Activated T-helper 17 cell treated with anti-CD3 and anti-CD28 coated beads, Interleukin-2, amount 50 U/mL, for 72 hours (primary cell): Measurements from ENCODE around the gene NFYB. TPM values are rescaled to one million over a fixed set of nuclear protein-coding genes. Genes with fewer than 3 reads are reported as not detected.
A peak's percentile ranks its signal among the peaks of the same experiment; 100 is the strongest.
"Not testable (repeated sequence)": the region's sequence is repeated elsewhere in the genome, so short reads cannot be mapped to it uniquely, and the experiment has no call there.

ENCODE experiments used
- ATAC-seq: fragments of 150-1000 bp; cut with Tn5 transposase; replicated peaks from 2 replicates; pipeline ENCODE4 v1.10.0; 2021; ENCODE audit warnings: mild to moderate bottlenecking, moderate library complexity
- H3K27ac Mint-ChIP-seq: one replicate; pipeline ENCODE4 v1.8.0; 2022; ENCODE audit warnings: mixed read lengths
- H3K27me3 Mint-ChIP-seq: one replicate; pipeline ENCODE4 v1.8.0; 2022; ENCODE audit warnings: mixed read lengths
- H3K36me3 Mint-ChIP-seq: one replicate; pipeline ENCODE4 v1.8.0; 2022; ENCODE audit warnings: low read depth, mild to moderate bottlenecking, mixed read lengths
- H3K4me1 Mint-ChIP-seq: one replicate; pipeline ENCODE4 v1.8.0; 2022; ENCODE audit warnings: mixed read lengths
- H3K4me3 Mint-ChIP-seq: one replicate; pipeline ENCODE4 v1.8.0; 2022; ENCODE audit warnings: mild to moderate bottlenecking, mixed read lengths
- H3K9me3 Mint-ChIP-seq: one replicate; pipeline ENCODE4 v1.8.0; 2022; ENCODE audit warnings: mixed read lengths
- total RNA-seq, 2 donors: library from RNA; stranded (reverse); gene quantifications; one replicate each; pipeline ENCODE4 v1.2.3, GENCODE V29; 2022

The NFYB gene
- total RNA-seq, 2 donors from 2014 or later, result 8.9 to 15.1 TPM

DNA sequence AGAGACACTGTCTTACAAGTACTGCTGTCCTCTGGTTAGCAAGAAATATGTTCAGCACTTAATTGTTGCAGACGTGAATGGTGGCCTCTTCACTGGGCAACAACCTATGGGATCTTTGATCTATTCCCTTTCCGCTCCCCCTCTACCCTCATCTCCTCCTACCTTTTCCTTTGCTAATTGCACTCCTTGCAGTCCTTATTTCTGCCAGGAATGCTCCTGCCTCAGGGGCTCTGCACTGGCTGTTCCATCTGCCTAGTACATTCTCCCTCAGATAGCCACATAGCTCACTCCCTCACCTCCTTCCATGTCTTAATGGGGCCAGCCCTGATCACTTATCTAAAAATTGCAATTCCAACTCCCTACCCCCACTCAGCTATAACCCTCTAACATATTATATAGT lies 4.5 kb upstream of the NFYB start:
- Mint-ChIP-seq H3K4me1 (no peaks in the 10 kb centered on the region), H3K36me3 (no peaks in the 10 kb centered on the region), H3K27me3 (peaks cover 7% of the 10 kb centered on the region), H3K9me3 (no peaks in the 10 kb centered on the region), H3K4me3 (no peak overlapping the region), H3K27ac (no peak overlapping the region)
- ATAC-seq, result no peak

DNA sequence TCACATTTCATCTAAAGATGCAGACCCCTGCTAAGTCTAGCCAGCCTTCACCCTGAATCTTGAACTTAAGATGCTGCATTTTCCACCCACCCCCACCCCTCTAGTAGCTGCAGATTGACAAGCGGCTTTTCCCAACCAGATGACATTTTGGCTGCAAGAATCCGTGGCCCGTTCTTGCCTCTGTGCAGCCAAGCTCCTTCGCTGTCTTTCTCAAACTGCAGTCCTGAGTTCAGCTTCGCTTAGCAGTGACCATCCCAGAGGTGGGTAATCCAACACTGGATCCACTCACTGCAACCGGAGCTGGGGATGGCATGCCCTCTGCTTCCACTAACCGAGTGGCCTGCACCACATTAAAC lies 765 bp upstream of the NFYB start:
- no peak for ATAC-seq
- peaks cover 4% of the 10 kb centered on the region for H3K27me3 Mint-ChIP-seq
- peak overlapping the region; percentile 49 for H3K4me3 Mint-ChIP-seq
- no peaks in the 10 kb centered on the region for H3K4me1 Mint-ChIP-seq
- no peak overlapping the region for H3K27ac Mint-ChIP-seq
- H3K36me3 Mint-ChIP-seq, result no peaks in the 10 kb centered on the region
- no peaks in the 10 kb centered on the region for H3K9me3 Mint-ChIP-seq

DNA sequence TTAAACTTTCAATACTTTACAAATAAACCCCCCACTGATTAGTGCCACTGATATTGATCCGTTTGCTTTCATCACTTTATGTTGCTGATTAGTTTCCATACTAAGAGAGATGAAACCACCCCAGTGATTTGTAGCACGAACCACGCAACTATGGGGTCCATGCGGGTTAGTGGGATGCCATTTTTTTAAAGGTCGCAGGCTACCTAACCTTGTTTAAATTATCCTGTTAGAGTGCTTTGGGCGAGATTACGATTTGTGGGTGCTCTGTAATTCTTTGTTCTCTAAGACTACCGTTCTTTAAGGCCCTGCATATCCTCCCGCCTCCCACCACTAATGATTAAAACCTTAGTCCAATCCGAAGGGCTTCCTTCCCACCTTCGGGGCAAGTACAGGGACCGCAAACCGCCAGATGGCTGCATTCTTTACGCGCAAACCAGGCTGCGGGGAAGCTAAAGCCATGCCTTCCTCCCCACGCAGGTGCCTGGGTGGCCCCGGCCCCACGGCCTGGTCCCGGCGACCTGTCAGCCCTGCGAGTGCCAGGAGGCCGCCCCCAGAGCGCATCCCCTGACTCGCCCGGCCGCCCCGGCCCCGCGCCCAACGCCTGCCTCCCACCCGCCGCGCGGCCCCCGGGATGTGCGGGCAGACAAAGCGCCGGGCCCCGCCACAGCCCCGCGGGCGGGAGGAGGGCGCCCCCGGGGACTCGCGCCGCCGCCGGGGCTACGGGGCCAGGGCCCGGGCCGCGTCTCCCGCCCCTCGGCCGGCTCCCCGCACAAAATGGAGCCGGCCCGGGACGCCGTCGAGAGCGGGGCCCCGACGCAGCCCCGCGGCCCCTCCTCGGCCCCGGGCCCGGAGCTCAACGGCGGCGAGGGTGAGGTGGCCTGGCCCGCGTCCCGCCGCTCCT lies 759 bp downstream of the NFYB start:
- no peaks in the 10 kb centered on the region for H3K27me3 Mint-ChIP-seq
- peak; percentile 22 for ATAC-seq
- no peaks in the 10 kb centered on the region for H3K9me3 Mint-ChIP-seq
- H3K4me1 Mint-ChIP-seq, result peaks cover 3% of the 10 kb centered on the region
- H3K27ac Mint-ChIP-seq, result peak overlapping the region; percentile 65
- H3K4me3 Mint-ChIP-seq, result peak overlapping the region; percentile 79
- H3K36me3 Mint-ChIP-seq, result no peaks in the 10 kb centered on the region

DNA sequence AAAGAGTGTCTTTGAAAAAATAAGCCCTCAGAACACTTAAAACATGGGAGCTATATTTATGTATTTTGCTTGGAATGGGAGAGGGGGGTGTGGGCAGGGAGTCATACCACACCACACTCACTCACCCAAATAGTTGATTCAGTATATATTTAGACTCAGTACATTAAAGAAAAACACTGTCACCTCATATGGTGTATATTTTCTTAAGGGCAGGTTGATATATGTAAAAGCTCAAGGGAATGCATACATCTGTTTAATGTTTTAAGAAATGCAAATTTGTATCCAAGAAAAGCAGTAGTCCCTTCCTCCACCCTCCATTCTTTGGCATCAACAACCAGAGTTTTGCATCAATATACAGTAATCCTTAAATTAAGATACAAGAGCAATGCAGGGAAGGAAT lies 1.4 kb downstream of the NFYB start:
- ATAC-seq, result no peak
- Mint-ChIP-seq H3K27ac (peak overlapping the region; percentile 65), H3K27me3 (no peaks in the 10 kb centered on the region), H3K4me1 (peaks cover 7% of the 10 kb centered on the region), H3K36me3 (peaks cover under 1% of the 10 kb centered on the region), H3K4me3 (peak overlapping the region; percentile 79), H3K9me3 (no peaks in the 10 kb centered on the region)

DNA sequence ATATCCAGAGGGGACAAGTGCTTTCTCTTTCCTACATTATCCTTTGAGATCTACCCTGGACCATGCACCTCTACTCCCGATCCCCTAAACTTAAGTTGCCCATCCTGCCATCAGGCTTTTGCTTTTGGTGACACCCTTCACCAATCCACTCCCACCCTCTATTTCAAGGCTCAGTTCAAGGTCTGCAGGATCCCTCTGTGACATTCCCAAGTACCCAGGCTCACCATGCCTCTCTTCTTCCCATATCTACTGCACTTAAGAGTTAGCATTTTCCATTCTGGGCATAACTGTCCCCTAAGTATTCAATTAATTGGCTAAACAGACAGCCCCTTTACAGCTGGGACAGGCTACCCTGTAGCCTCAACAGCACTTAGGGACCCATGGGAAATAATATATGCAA lies 3.1 kb downstream of the NFYB start:
- Mint-ChIP-seq H3K27me3 (no peaks in the 10 kb centered on the region), H3K9me3 (no peaks in the 10 kb centered on the region), H3K4me1 (peaks cover 7% of the 10 kb centered on the region), H3K4me3 (no peak overlapping the region), H3K27ac (no peak overlapping the region), H3K36me3 (peaks cover 13% of the 10 kb centered on the region)
- no peak for ATAC-seq

DNA sequence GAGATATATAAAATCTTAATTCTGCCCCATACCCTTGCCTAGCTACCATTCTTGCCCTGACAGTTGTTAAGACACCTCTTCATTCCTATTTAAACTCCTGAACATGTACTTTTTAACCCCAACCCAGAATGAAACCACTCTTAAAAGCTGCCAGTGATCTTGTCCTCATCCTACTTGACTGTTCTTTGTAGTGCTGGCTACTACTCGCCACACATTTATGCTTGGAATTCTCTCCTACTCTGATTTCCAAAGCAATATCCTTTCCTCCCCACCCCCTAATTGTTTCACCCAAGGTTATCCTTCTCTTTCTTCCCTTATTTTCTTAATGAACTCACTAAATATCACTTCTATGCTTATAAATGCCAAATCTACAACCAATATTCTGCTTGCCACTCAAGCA lies 4.1 kb downstream of the NFYB start:
- Mint-ChIP-seq H3K36me3 (peaks cover 23% of the 10 kb centered on the region), H3K27ac (no peak overlapping the region), H3K4me3 (no peak overlapping the region), H3K4me1 (peaks cover 7% of the 10 kb centered on the region), H3K27me3 (no peaks in the 10 kb centered on the region), H3K9me3 (no peaks in the 10 kb centered on the region)
- ATAC-seq, result no peak

DNA sequence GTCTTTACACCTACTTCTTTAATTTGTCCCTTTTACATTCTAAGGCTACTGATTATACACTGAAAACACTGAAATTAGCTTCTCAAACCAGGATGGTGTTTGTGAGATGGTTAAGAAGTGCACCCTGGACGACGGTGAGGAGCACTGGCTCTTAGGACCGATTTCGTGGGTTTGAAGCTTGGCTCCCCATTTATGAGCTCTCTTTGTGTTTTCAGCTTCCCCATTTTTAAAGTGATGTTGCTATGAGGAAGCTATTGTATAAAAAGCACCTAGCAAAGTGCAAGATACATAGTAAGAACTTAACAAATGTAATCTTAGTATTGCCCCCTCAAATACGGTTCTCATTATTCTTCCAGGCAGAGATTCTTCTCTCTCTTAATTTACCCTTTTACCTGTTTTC lies 4.7 kb downstream of the NFYB start:
- peaks cover 7% of the 10 kb centered on the region for H3K4me1 Mint-ChIP-seq
- H3K36me3 Mint-ChIP-seq, result peaks cover 29% of the 10 kb centered on the region
- no peak overlapping the region for H3K27ac Mint-ChIP-seq
- ATAC-seq, result no peak
- H3K9me3 Mint-ChIP-seq, result no peaks in the 10 kb centered on the region
- no peaks in the 10 kb centered on the region for H3K27me3 Mint-ChIP-seq
- H3K4me3 Mint-ChIP-seq, result no peak overlapping the region

DNA sequence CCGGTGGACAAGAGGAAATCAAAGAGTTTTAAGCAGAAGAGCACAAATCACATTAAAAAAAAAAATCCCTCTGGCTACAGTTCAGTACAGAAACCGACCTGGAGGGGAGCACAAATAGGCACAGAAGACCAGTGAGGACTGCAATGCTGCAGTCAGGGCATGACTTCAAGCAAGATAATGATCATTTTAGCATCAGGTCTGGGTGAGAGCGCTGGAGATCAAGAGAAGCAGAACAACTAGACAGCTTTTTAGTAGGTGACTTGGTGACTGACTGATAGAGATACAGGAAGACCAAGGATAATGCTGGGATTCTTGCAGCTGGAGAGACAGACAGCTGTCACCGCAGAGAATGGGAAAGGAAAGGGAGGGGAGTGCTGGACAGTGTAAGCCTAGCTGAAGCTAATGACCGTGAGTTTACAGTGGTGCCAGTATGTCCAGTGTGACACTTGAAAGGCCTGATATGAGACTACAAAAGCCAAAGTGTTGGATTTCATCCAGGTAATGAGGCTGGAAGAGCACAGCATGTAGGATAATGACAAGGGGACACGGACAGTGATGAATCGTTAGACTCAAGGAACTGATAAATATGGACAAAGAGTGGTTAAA lies 5.6 kb downstream of the NFYB start:
- no peaks in the 10 kb centered on the region for H3K27me3 Mint-ChIP-seq
- ATAC-seq, result no peak
- peaks cover 38% of the 10 kb centered on the region for H3K36me3 Mint-ChIP-seq
- H3K9me3 Mint-ChIP-seq, result no peaks in the 10 kb centered on the region
- H3K4me3 Mint-ChIP-seq, result no peak overlapping the region
- H3K27ac Mint-ChIP-seq, result peak overlapping the region; percentile 12
- peaks cover 7% of the 10 kb centered on the region for H3K4me1 Mint-ChIP-seq

DNA sequence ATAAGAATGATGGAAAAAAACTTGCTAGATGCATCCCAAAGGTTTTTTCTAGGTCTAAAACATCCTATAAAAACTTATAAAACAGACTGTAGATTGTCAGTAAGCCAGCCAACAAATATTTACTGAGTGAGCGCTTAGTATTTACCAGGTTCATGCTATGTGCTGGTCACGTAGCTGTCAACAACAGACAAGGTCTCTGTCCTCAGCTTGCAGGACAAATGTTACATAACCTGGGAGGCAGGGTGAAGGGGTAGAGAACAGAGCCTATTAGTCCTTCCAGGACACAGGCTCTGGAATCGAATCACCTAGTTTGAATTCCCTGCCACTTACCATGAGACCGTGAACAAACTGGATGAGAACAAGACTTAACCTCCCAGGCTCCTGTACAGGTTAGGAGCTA lies 6.4 kb downstream of the NFYB start:
- no peaks in the 10 kb centered on the region for H3K27me3 Mint-ChIP-seq
- peaks cover 45% of the 10 kb centered on the region for H3K36me3 Mint-ChIP-seq
- no peaks in the 10 kb centered on the region for H3K9me3 Mint-ChIP-seq
- H3K4me3 Mint-ChIP-seq, result no peak overlapping the region
- peaks cover 7% of the 10 kb centered on the region for H3K4me1 Mint-ChIP-seq
- peak overlapping the region; percentile 21 for H3K27ac Mint-ChIP-seq
- no peak for ATAC-seq

DNA sequence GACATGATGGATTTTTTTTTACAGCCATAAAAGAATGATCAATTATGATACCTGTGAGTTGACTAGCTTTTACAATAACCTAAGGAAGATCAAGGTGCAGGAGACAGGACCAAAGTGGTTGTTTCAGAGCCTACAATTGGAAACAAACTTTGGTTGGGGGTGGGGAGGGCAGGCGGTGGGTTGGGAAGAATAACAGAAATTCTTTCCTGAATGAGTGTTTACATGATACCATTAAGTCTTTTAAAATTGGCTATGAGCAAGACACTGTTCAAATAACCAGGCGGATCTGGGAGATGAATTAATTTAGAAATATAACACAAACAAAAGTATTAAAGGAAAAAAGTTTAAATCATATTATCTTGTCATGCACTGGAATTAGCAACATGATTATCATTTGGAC lies 7.2 kb downstream of the NFYB start:
- H3K9me3 Mint-ChIP-seq, result no peaks in the 10 kb centered on the region
- peaks cover 7% of the 10 kb centered on the region for H3K4me1 Mint-ChIP-seq
- H3K4me3 Mint-ChIP-seq, result no peak overlapping the region
- ATAC-seq, result no peak
- H3K36me3 Mint-ChIP-seq, result peaks cover 53% of the 10 kb centered on the region
- no peak overlapping the region for H3K27ac Mint-ChIP-seq
- H3K27me3 Mint-ChIP-seq, result no peaks in the 10 kb centered on the region

DNA sequence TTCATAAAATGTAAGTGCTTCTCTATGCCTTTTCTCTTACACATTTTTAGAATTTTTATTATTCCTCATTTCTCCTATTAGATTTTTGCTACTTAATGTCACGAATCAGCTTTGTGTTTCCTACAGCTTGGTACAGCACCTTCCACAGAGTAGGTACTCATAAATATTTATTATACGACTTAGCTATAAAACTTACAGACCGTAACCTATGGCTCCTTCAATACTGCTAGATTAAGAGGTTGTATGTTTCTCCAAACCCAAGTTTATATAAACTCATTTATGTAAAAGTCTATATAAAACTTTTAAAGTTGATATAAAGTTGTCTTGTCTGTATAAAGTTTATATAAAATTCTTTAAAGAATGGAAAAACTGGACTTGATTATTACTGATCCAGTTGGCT lies 11.5 kb downstream of the NFYB start:
- Mint-ChIP-seq H3K9me3 (no peaks in the 10 kb centered on the region), H3K27me3 (no peaks in the 10 kb centered on the region), H3K4me3 (no peak overlapping the region), H3K4me1 (no peaks in the 10 kb centered on the region), H3K27ac (no peak overlapping the region), H3K36me3 (peaks cover 94% of the 10 kb centered on the region)
- ATAC-seq, result no peak

DNA sequence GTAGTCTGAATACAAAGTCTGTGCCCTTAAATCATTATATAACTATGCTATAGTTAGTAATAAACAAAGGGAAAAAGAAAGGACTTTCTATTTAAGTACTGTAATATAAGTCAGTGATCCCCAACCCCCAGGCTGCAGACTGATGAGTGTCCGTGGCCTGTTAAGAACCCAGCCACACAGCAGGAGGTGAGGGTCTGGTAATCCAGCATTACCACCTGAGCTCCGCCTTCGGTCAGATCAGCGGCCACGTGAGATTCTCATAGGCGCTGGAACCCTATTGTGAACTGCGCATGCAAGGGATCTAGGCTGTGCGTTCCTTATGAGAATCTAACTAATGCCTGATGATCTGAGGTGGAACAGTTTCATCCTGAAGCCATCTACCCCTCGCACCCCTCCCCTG lies 15.7 kb downstream of the NFYB start:
- no peak overlapping the region for H3K27ac Mint-ChIP-seq
- H3K27me3 Mint-ChIP-seq, result no peaks in the 10 kb centered on the region
- peaks cover 96% of the 10 kb centered on the region for H3K36me3 Mint-ChIP-seq
- ATAC-seq, result no peak
- no peaks in the 10 kb centered on the region for H3K9me3 Mint-ChIP-seq
- no peak overlapping the region for H3K4me3 Mint-ChIP-seq
- H3K4me1 Mint-ChIP-seq, result no peaks in the 10 kb centered on the region

DNA sequence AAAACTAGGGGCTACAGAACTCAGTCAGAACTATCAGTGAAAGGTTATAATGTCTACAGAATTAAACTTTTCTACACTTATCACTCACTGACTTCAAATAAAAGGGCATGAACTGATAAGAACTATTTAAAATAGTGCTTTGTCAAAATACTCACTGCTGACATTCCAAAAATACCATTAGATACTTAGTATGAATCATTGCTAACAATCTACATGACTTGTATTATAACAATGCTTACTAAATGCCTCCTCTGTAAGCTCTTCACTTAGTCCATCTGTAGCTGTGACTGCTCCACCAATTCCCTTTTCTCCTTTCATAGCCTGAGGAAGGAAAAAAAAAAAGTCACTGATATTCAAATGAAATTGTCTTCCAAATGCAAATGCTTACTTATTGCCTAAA lies 17.0 kb downstream of the NFYB start:
- Mint-ChIP-seq H3K27ac (no peak overlapping the region), H3K4me3 (no peak overlapping the region), H3K4me1 (no peaks in the 10 kb centered on the region), H3K9me3 (no peaks in the 10 kb centered on the region), H3K27me3 (no peaks in the 10 kb centered on the region), H3K36me3 (peaks cover 92% of the 10 kb centered on the region)
- ATAC-seq, result no peak

DNA sequence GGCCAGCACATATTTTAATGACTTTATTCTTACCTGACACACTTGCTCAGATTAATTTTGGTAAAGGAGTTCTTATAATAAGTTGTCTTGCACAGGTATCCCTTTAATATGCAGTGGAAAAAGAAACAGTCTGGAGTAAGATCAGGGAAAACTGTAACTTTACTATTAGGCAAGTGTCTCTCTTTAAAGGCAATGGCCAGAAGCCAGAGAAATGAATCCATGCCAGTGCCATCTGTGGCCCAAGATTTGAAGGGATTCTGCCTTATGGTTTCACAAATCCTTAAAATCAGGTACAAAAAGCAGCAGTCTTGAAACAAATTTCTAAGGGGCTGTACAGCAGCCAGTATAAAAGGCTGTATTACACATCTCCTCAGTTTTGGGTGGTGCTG lies 22.4 kb downstream of the NFYB start:
- peaks cover 52% of the 10 kb centered on the region for H3K36me3 Mint-ChIP-seq
- H3K4me1 Mint-ChIP-seq, result no peaks in the 10 kb centered on the region
- ATAC-seq, result no peak
- H3K27me3 Mint-ChIP-seq, result no peaks in the 10 kb centered on the region
- no peaks in the 10 kb centered on the region for H3K9me3 Mint-ChIP-seq
- no peak overlapping the region for H3K4me3 Mint-ChIP-seq
- peak overlapping the region; percentile 8 for H3K27ac Mint-ChIP-seq

DNA sequence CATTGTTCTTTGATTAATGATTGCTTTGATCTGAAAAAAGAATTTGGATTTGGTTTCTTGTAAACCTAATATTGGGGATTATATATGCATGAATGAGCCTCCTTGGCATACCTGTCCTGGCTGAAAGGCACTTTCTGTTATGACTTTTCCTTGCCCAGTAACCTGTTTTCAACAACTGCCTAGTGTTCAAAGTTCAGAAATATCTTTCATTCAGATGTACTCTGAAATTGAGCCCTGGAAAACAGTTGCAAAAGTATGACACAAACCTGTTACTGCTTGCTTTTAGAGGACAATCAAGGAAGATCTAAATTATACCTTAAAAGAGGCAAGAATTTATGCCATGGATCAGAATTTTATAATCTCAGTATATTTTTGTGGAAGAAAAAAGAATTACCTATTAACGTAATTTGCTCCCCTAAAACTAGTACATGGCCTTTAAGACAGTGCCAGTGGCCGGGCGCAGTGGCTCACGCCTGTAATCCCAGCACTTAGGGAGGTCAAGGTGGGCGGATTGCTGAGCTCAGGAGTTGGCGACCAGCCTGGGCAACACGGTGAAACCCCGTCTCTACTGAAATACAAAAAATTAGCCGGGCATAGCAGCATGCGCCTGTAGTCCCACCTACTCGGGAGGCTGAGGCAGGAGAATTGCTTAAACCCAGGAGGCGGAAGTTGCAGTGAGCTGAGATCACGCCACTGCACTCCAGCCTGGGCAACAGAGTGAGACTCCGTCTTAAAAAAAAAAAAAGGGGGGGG lies 23.0 kb downstream of the NFYB start:
- not testable (repeated sequence) for H3K4me3 Mint-ChIP-seq, H3K27ac Mint-ChIP-seq

More for the DNA sequence above, 23.0 kb downstream of the NFYB start:
- H3K9me3 Mint-ChIP-seq, ATAC-seq, H3K27me3 Mint-ChIP-seq, H3K4me1 Mint-ChIP-seq: not testable (repeated sequence)
- peaks cover 46% of the 10 kb centered on the region for H3K36me3 Mint-ChIP-seq
